Hematopoietic multipotent progenitor cell (in vitro differentiated cells): Measurements from ENCODE around the gene TCERG1. TPM values are rescaled to one million over a fixed set of nuclear protein-coding genes. Genes with fewer than 3 reads are reported as not detected.
A peak's percentile ranks its signal among the peaks of the same experiment; 100 is the strongest.

Experiments used
- DNase-seq, 3 donors: peaks; one replicate each; pipeline ENCODE4 v3.0.0-alpha.2; 2011 to 2015; ENCODE audit warnings: low read depth in 2 of 3, low spot score in 2 of 3
- total RNA-seq: library from RNA; depleted of rRNA; stranded (reverse); fragments of >200 nt; gene quantifications from one replicate; pipeline ENCODE4 v1.2.3, GENCODE V29; 2012

The TCERG1 gene
- total RNA-seq, 1 donor = 61.7 TPM

DNA sequence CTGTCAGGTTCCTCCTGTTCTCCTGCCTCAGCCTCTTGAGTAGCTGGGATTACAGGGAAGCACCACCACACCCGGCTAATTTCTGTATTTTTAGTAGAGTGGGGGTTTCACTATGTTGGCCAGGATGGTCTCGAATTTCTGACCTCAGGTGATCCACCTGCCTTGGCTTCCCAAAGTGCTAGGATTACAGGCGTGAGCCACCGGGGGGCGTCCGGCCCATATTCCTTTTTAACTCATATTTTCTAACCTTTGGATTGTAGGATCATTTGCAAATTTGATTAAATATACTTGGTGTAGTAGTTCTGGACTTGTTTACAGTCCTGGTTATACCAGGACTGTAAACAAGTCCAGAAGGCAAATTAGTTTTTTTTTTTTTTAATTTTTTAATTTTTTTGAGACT, 4.3 kb downstream of the TCERG1 start:
- DNase-seq = no peak

GRCh38 chr5:146457431-146457830, 10.3 kb downstream of the TCERG1 start:
- no peak for DNase-seq

DNA sequence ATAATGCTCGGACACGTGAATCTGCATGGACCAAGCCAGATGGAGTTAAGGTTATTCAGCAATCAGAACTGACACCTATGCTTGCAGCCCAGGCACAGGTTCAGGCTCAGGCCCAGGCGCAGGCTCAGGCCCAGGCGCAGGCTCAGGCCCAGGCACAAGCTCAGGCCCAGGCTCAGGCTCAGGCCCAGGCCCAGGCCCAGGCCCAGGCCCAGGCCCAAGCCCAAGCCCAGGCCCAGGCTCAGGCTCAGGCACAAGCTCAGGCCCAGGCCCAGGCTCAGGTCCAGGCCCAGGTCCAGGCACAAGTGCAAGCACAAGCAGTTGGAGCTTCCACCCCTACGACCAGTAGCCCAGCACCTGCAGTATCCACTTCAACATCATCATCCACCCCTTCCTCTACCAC, 11.8 kb downstream of the TCERG1 start:
- DNase-seq = no peak

- DNase-seq = no peak
These were observed 14.2 kb downstream of the TCERG1 start for GRCh38 chr5:146461319-146461718.

GRCh38 chr5:146463446-146463845, 16.3 kb downstream of the TCERG1 start:
- DNase-seq = no peak

- DNase-seq = peak in 1 of 3 donors; percentile 24
These were observed 19.6 kb downstream of the TCERG1 start for GRCh38 chr5:146466521-146467349.

GRCh38 chr5:146467760-146468159, 20.6 kb downstream of the TCERG1 start:
- no peak for DNase-seq

- peak in 1 of 3 donors; percentile 21 for DNase-seq
These were observed 26.9 kb downstream of the TCERG1 start for GRCh38 chr5:146474065-146474464.

- peak in 1 of 3 donors; percentile 34 for DNase-seq
These were observed 28.2 kb downstream of the TCERG1 start for GRCh38 chr5:146475190-146475780.

DNA sequence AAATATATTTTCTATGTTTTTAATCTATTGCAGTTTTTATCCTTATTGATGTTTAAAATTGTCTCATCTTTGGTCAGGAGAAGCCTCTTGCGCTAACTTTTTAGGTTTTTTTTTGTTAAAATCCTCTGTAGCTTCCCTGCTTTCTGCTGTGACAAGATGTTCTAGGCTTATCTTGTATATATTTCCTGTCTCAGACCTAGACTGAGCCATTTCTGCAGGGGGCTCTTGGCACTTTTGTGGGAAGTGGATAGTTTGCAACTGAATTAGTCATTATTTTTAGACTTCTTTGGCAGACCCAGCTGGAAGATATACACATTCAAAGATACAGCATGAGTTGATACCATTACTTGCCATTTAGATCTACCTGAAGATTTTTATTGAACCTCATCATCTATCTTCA, 28.8 kb downstream of the TCERG1 start:
- DNase-seq = no peak

- DNase-seq = no peak
These were observed 35.6 kb downstream of the TCERG1 start for GRCh38 chr5:146482775-146483174.

GRCh38 chr5:146484714-146485391, 37.7 kb downstream of the TCERG1 start:
- DNase-seq = no peak

DNA sequence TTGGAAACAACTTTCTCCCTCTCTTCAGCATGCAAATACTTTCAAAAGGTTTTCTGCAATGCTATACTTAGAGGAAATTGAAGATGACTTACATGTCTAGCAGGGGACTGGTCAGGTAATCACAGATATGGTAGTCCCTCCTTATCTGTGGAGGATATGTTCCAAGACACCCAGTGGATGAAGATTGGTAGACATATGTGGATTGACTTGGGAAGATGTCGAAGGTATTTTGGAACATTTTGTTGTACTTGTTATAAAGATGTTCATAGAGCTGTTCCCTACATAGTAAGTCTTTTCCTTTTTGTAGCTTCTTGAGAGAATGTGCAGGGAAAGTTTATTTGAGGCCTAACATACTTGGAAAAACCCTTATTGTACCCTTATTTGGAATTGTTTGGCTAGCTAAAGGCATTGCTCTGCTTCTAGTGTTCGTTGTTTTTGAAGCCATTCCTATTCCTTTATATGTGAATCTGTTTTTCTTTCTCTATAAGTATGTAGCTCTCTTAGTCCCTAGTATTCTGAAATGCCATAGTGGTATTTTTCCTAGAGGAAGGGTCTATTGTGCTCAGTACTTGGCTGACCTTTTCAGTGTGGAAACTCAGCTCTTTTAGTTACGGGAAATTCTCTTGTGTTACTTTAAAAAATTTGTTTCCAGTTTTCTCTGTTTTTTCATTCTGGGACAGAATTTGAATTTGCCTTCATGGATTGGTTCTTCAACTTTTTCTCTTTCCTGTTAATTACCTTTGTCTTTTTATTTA, 43.1 kb downstream of the TCERG1 start:
- DNase-seq = no peak

- no peak for DNase-seq
These were observed 47.5 kb downstream of the TCERG1 start for GRCh38 chr5:146494656-146495055.

GRCh38 chr5:146499680-146500079, 52.5 kb downstream of the TCERG1 start:
- no peak for DNase-seq

GRCh38 chr5:146507428-146507827, 60.3 kb downstream of the TCERG1 start:
- no peak for DNase-seq

GRCh38 chr5:146510559-146511125, 63.5 kb downstream of the TCERG1 start:
- DNase-seq = no peak

- no peak for DNase-seq
These were observed 66.3 kb downstream of the TCERG1 start for GRCh38 chr5:146513462-146513861.

DNA sequence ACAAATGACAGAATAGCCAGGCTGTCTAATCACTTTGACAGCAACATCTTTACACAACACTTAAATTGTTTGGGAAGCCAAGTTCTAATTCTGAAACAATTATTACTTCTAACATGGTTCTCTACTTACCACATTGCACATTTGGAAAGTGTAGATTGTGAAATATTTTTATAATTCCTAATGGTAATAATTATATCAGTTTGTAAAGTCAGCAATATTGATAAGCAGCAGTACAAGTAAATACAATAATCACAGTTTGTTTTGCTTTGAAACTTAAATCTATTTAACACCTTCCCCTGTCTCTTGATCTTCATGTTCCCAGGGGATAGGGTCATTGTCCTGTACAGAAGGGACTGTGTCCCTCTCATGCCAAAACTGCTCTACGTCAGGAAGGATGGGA, 67.4 kb downstream of the TCERG1 start:
- no peak for DNase-seq

DNA sequence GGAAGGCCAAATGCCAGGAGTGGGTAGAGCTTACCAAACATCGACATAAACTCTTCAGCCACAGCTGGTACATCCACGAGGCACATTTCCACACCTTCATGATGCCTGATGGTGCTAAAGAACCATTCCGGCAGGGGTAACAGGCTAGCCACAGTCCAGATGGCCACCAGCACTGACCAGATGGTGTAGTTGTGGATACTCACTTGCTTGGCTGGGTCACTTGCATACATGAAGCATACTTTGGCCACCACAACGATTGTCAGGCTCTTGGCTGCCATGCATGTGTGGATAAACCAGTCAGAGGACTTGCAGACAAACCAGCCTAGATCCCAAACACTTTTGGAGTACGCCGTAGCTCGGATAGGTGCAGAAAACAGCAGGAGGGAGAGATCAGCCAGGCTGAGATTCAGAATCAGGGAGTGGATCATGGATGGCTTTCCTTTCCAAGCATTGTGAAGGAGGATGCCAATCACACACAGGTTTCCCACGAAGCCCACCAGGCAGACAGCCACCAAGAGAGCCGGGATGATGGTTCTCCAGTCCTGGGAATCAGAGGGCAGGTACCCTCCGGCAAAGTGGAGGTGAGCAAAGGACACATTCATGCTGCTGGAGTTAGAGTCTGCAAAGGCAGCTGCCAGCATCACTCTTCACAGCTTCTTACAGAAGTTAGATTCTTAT, 68.5 kb downstream of the TCERG1 start:
- no peak for DNase-seq
